GM10248 (cell line): ENCODE data around the gene MFAP3.

Experiments
- CTCF ChIA-PET: fragments of 300-600 bp; sonication (Branson Sonifier 250); formaldehyde crosslinking; extraction: SDS; loops from one replicate; lab custom pipeline; 2021; ENCODE audit warnings: antibody characterized with exemption; lab: Yijun Ruan, JAX
- POLR2A ChIA-PET: fragments of 350-650 bp; sonication (Branson Sonifier 250); formaldehyde crosslinking; extraction: SDS; loops from one replicate; lab custom pipeline; 2020; ENCODE audit warnings: antibody characterized with exemption; lab: Yijun Ruan, JAX
- DNase-seq: peaks from one replicate; pipeline ENCODE4 v3.0.0; 2012; ENCODE audit errors: extremely low spot score
- CTCF ChIP-seq: IDR thresholded peaks from 2 replicates; pipeline ENCODE4 v1.5.1; 2012; ENCODE audit warnings: mild to moderate bottlenecking, low read depth; ENCODE audit errors: extremely low read depth, missing control alignments, control extremely low read depth

MFAP3 gene

GRCh38 chr5:154084062-154084639 is 45.4 kb downstream of the MFAP3 start:
- POLR2A ChIA-PET, result interaction anchor here (0.6 kb wide), 1 partner anchor 103 kb away, joined by 5 read pairs; no protein-coding TSS in a partner anchor
- no peak for DNase-seq
- CTCF ChIA-PET, result interaction anchor here (4.0 kb wide), 1 partner anchor 12 kb away, joined by 22 read pairs; no protein-coding TSS in a partner anchor
- no peak for TF ChIP-seq CTCF

GRCh38 chr5:154086146-154086545 is 47.4 kb downstream of the MFAP3 start:
- no peak for DNase-seq
- TF ChIP-seq CTCF, result no peak
- ChIA-PET POLR2A (no interaction called here), CTCF (interaction anchor here (0.8 to 4.0 kb wide), 4 partner anchors 11 to 94 kb away, joined by 3 to 22 read pairs (median 4); no protein-coding TSS in a partner anchor)

- no peak for TF ChIP-seq CTCF
- DNase-seq, result no peak
- POLR2A ChIA-PET, result no interaction called here
- CTCF ChIA-PET, result interaction anchor here (0.8 to 2.4 kb wide), 3 partner anchors 11 to 14 kb away, joined by 3 to 13 read pairs (median 3); no protein-coding TSS in a partner anchor
Measured at GRCh38 chr5:154086641-154087040, 47.9 kb downstream of the MFAP3 start.

GRCh38 chr5:154087260-154087659 is 48.5 kb downstream of the MFAP3 start:
- no peak for DNase-seq
- CTCF ChIA-PET, result interaction anchor here (0.9 to 2.4 kb wide), 2 partner anchors 11 to 15 kb away, joined by 3 to 13 read pairs; no protein-coding TSS in a partner anchor

GRCh38 chr5:154088801-154089200 is 50.0 kb downstream of the MFAP3 start:
- ChIA-PET CTCF (interaction anchor here (2.4 kb wide), 1 partner anchor 16 kb away, joined by 13 read pairs; no protein-coding TSS in a partner anchor), POLR2A (no interaction called here)
- no peak for DNase-seq
- TF ChIP-seq CTCF, result no peak

More at GRCh38 chr5:154087260-154087659, 48.5 kb downstream of the MFAP3 start:
- POLR2A ChIA-PET, result no interaction called here
- no peak for TF ChIP-seq CTCF

- TF ChIP-seq CTCF, result no peak
- ChIA-PET POLR2A (no interaction called here), CTCF (interaction anchor here (1.4 kb wide), 1 partner anchor 18 kb away, joined by 5 read pairs; no protein-coding TSS in a partner anchor)
- DNase-seq, result no peak
Measured at GRCh38 chr5:154090656-154091055, 51.9 kb downstream of the MFAP3 start.
